NB4 (cell line): ENCODE measurements around the gene TBC1D10B.
A peak's percentile ranks its signal among the peaks of the same experiment; 100 is the strongest.

Experiments
- DNase-seq: peaks from one replicate; pipeline ENCODE4 v3.0.0; 2010; ENCODE audit warnings: low read depth
- H3K4me3 ChIP-seq: one replicate; pipeline ENCODE4 v1.5.1; 2011; ENCODE audit warnings: mild to moderate bottlenecking, low read depth, low read length, moderate library complexity
- CTCF ChIP-seq: IDR thresholded peaks from one replicate; pipeline ENCODE4 v1.5.1; 2012; ENCODE audit warnings: low read depth, low read length
- MAX ChIP-seq: IDR thresholded peaks from 2 replicates; pipeline ENCODE4 v1.6.1; 2011; ENCODE audit warnings: low read depth, low read length
- MYC ChIP-seq: IDR thresholded peaks from 2 replicates; pipeline ENCODE4 v1.6.1; 2011; ENCODE audit warnings: low read depth, low read length
- POLR2A ChIP-seq: IDR thresholded peaks from 2 replicates; pipeline ENCODE4 v1.6.1; 2011; ENCODE audit warnings: mild to moderate bottlenecking; ENCODE audit not compliant: insufficient read length; ENCODE audit errors: extremely low read depth

The TBC1D10B gene

GRCh38 chr16:30370456-30371247, at the start of gene TBC1D10B:
TBC1D10B (minus strand) TSS chr16:30370494; CDS start chr16:30370183, 311 bp downstream.
- DNase-seq = peak; percentile 100
- H3K4me3 ChIP-seq = peak within 1 kb of the TSS; percentile 84
- TF ChIP-seq MAX (peak; percentile 5; the same call in 1 of the 2 replicates), MYC (no peak), CTCF (peak; percentile 3), POLR2A (no peak)

GRCh38 chr16:30418350-30419181, 48.3 kb upstream of the TBC1D10B start:
- H3K4me3 ChIP-seq = no peak overlapping the region
- TF ChIP-seq MYC = no peak
- no peak for TF ChIP-seq CTCF
- peak; percentile 55 for DNase-seq

GRCh38 chr16:30417529-30418349, 47.4 kb upstream of the TBC1D10B start:
- no peak for TF ChIP-seq POLR2A
- TF ChIP-seq CTCF = no peak
- no peak for TF ChIP-seq MAX
- TF ChIP-seq MYC = no peak
- no peak overlapping the region for H3K4me3 ChIP-seq
- DNase-seq = peak; percentile 93

- H3K4me3 ChIP-seq = no peak overlapping the region
- DNase-seq = no peak
- no peak for TF ChIP-seq CTCF
- no peak for TF ChIP-seq POLR2A
- TF ChIP-seq MYC = no peak
- no peak for TF ChIP-seq MAX
Measured at GRCh38 chr16:30416624-30417528, 46.6 kb upstream of the TBC1D10B start.
